Measurements from ENCODE around the gene NUDT13. TPM values are rescaled to one million over a fixed set of nuclear protein-coding genes. Genes with fewer than 3 reads are reported as not detected.

Gene NUDT13
- total RNA-seq, 4 donors from 2014 or later = 1.1 to 4.6 (median 3.9) TPM

GRCh38 chr10:73086816-73087215 lies 23.4 kb upstream of the NUDT13 start:
- Histone ChIP-seq H3K27me3 (no peaks in the 10 kb centered on the region), H3K27ac (no peak overlapping the region), H3K36me3 (no peaks in the 10 kb centered on the region), H3K9me3 (no peaks in the 10 kb centered on the region), H3K4me3 (no peak overlapping the region), H3K4me1 (peaks cover 4 to 48% (median 6%) of the 10 kb centered on the region in 3 donors)
- ATAC-seq = no peak
- no peak for TF ChIP-seq POLR2AphosphoS5 (IDR thresholded peaks at IDR 0.05)
- no peak for TF ChIP-seq EP300 (IDR thresholded peaks at IDR 0.05)
- TF ChIP-seq CTCF (IDR thresholded peaks at IDR 0.05) = no peak
- no peak for TF ChIP-seq POLR2A (IDR thresholded peaks at IDR 0.05)
- 83 to 87% methylated on average over 2 to 4 of the region's 4 CpGs for WGBS, 2 donors (ENCODE audit: low coverage in 1 of 2)

GRCh38 chr10:73088304-73088703 lies 22.0 kb upstream of the NUDT13 start:
- ATAC-seq = no peak
- TF ChIP-seq EP300 (IDR thresholded peaks at IDR 0.05) (no peak), POLR2A (IDR thresholded peaks at IDR 0.05) (no peak), CTCF (IDR thresholded peaks at IDR 0.05) (no peak), POLR2AphosphoS5 (IDR thresholded peaks at IDR 0.05) (no peak)
- H3K4me1 ChIP-seq = peaks cover under 1 to 45% (median 3%) of the 10 kb centered on the region in 3 donors
- H3K27ac ChIP-seq = no peak overlapping the region
- no peaks in the 10 kb centered on the region for H3K27me3 ChIP-seq
- no peak overlapping the region for H3K4me3 ChIP-seq
- no peaks in the 10 kb centered on the region for H3K36me3 ChIP-seq
- H3K9me3 ChIP-seq = no peaks in the 10 kb centered on the region

- Histone ChIP-seq H3K4me3 (no peak overlapping the region), H3K4me1 (peaks cover 0 to 56% (median 10%) of the 10 kb centered on the region in 3 donors), H3K9me3 (no peaks in the 10 kb centered on the region), H3K27ac (no peak overlapping the region), H3K36me3 (no peaks in the 10 kb centered on the region), H3K27me3 (no peaks in the 10 kb centered on the region)
- ATAC-seq = no peak
- 76 to 79% methylated on average over 2 of the region's 3 CpGs for WGBS, 2 donors (ENCODE audit: low coverage in 1 of 2)
- TF ChIP-seq POLR2AphosphoS5 (IDR thresholded peaks at IDR 0.05) = no peak
- no peak for TF ChIP-seq CTCF (IDR thresholded peaks at IDR 0.05)
- TF ChIP-seq EP300 (IDR thresholded peaks at IDR 0.05) = no peak
- TF ChIP-seq POLR2A (IDR thresholded peaks at IDR 0.05) = no peak
Observed at GRCh38 chr10:73092830-73093229, 17.4 kb upstream of the NUDT13 start.

GRCh38 chr10:73093922-73094850 lies 16.1 kb upstream of the NUDT13 start:
- no peak for TF ChIP-seq POLR2AphosphoS5 (IDR thresholded peaks at IDR 0.05)
- TF ChIP-seq EP300 (IDR thresholded peaks at IDR 0.05) = no peak
- TF ChIP-seq CTCF (IDR thresholded peaks at IDR 0.05) = no peak
- TF ChIP-seq POLR2A (IDR thresholded peaks at IDR 0.05) = no peak
- peaks cover 0 to 47% (median 10%) of the 10 kb centered on the region in 3 donors for H3K4me1 ChIP-seq
- H3K9me3 ChIP-seq = no peaks in the 10 kb centered on the region
- no peak for ATAC-seq
- H3K27ac ChIP-seq = peak overlapping the region; percentile 25 to 98 (median 81)
- peak overlapping the region; percentile 66 to 88 for H3K4me3 ChIP-seq
- 25 to 30% methylated on average over 2 of the region's 2 CpGs for WGBS, 2 donors (ENCODE audit: low coverage in 1 of 2)
- H3K36me3 ChIP-seq = no peaks in the 10 kb centered on the region
- H3K27me3 ChIP-seq = no peaks in the 10 kb centered on the region

Measured in gastroesophageal sphincter (tissue), 4 donors.